DND-41 (cell line): ENCODE measurements around the gene MED17.

Source experiments
- ATAC-seq: fragments of 200-7000 bp; cut with Tn5 transposase; 3 replicates; pipeline ENCODE4 v1.9.1; 2021; ENCODE audit warnings: low read depth; ENCODE audit not compliant: insufficient read depth
- DNase-seq: peaks from one replicate; pipeline ENCODE4 v3.0.0-alpha.2; 2020
- H2AFZ ChIP-seq: 2 replicates; pipeline ENCODE4 v1.6.0; 2012; ENCODE audit warnings: low read depth, low read length
- H3K27ac ChIP-seq: 2 replicates; pipeline ENCODE4 v1.5.1; 2012; ENCODE audit warnings: low read length, inconsistent platforms
- H3K27me3 ChIP-seq: fragments of 200-600 bp; sonication (generic); 2 replicates; pipeline ENCODE4 v1.6.0; 2012; ENCODE audit warnings: low read length, mild to moderate bottlenecking, inconsistent platforms; ENCODE audit not compliant: insufficient read depth, poor library complexity
- H3K36me3 ChIP-seq: 2 replicates; pipeline ENCODE4 v1.5.1; 2012; ENCODE audit warnings: low read length, inconsistent platforms; ENCODE audit not compliant: insufficient read depth
- H3K4me1 ChIP-seq: 2 replicates; pipeline ENCODE4 v1.5.1; 2012; ENCODE audit warnings: mild to moderate bottlenecking, low read length; ENCODE audit not compliant: insufficient read depth
- H3K4me2 ChIP-seq: 2 replicates; pipeline ENCODE4 v1.6.0; 2012; ENCODE audit warnings: mild to moderate bottlenecking, moderate library complexity, low read length, inconsistent platforms; ENCODE audit not compliant: insufficient read depth
- H3K4me3 ChIP-seq, 2 experiments: fragments of 200-600 bp in 1 of 2; shearing (Covaris generic) in 1 of 2; 2 replicates each; pipeline ENCODE4 v1.5.1; 2012 to 2016; ENCODE audit warnings: inconsistent platforms in 2 of 2, low read length in 2 of 2, mild to moderate bottlenecking in 2 of 2, low read depth in 1 of 2, moderate library complexity in 1 of 2
- H3K79me2 ChIP-seq: 2 replicates; pipeline ENCODE4 v1.6.0; 2012; ENCODE audit warnings: low read length, inconsistent platforms; ENCODE audit not compliant: insufficient read depth
- H3K9ac ChIP-seq: 2 replicates; pipeline ENCODE4 v1.6.0; 2012; ENCODE audit warnings: low read depth, mild to moderate bottlenecking, inconsistent platforms, low read length, moderate library complexity
- H3K9me3 ChIP-seq: 2 replicates; pipeline ENCODE4 v1.5.1; 2012; ENCODE audit warnings: low read length, moderate library complexity, mild to moderate bottlenecking, inconsistent platforms; ENCODE audit not compliant: insufficient read depth, severe bottlenecking
- H4K20me1 ChIP-seq: 2 replicates; pipeline ENCODE4 v1.6.0; 2012; ENCODE audit warnings: low read length; ENCODE audit not compliant: insufficient read depth
- EZH2 ChIP-seq: IDR thresholded peaks from 3 replicates; pipeline ENCODE4 v1.6.1; 2012; ENCODE audit warnings: borderline replicate concordance, low read depth, mild to moderate bottlenecking, moderate library complexity, low read length, inconsistent platforms; ENCODE audit not compliant: severe bottlenecking
- TF ChIP-seq, protein P1 (sequence below): IDR thresholded peaks from 2 replicates; pipeline ENCODE4 v1.5.1; 2012; ENCODE audit warnings: borderline replicate concordance, low read length, moderate library complexity, mild to moderate bottlenecking; ENCODE audit not compliant: poor library complexity, severe bottlenecking; ENCODE audit errors: extremely low read depth

MED17 gene

DNA sequence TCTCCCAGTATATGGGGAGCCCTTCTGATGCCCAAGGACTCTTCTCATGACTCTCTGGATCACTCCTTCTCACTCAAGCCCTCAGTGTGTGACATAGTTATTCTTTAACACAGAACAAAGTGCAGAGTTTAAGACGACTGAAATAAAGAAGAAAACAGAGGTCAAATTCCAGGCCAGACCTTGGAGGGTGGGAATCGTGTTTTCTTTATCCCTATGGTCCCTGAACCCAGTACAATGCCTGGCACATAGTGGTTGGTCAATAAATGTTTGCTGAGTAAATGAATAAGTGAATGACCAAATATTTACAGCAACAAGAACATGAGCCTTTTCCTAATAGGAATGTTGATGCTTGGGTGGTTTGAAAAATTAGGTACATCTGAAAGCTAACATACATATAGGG is 37.5 kb downstream of the MED17 start:
- Histone ChIP-seq H3K4me1 (no peaks in the 10 kb centered on the region), H3K4me2 (no peak overlapping the region), H3K4me3 (no peak overlapping the region), H3K9me3 (no peaks in the 10 kb centered on the region), H3K27me3 (no peaks in the 10 kb centered on the region), H2AFZ (no peak overlapping the region), H4K20me1 (no peaks in the 10 kb centered on the region), H3K9ac (no peak overlapping the region), H3K36me3 (no peaks in the 10 kb centered on the region), H3K79me2 (no peaks in the 10 kb centered on the region), H3K27ac (no peak overlapping the region)
- no peak for DNase-seq
- TF ChIP-seq, protein P1, sequence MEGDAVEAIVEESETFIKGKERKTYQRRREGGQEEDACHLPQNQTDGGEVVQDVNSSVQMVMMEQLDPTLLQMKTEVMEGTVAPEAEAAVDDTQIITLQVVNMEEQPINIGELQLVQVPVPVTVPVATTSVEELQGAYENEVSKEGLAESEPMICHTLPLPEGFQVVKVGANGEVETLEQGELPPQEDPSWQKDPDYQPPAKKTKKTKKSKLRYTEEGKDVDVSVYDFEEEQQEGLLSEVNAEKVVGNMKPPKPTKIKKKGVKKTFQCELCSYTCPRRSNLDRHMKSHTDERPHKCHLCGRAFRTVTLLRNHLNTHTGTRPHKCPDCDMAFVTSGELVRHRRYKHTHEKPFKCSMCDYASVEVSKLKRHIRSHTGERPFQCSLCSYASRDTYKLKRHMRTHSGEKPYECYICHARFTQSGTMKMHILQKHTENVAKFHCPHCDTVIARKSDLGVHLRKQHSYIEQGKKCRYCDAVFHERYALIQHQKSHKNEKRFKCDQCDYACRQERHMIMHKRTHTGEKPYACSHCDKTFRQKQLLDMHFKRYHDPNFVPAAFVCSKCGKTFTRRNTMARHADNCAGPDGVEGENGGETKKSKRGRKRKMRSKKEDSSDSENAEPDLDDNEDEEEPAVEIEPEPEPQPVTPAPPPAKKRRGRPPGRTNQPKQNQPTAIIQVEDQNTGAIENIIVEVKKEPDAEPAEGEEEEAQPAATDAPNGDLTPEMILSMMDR: no peak
- no peak for TF ChIP-seq EZH2
- ATAC-seq: no peak

GRCh38 chr11:93822359-93822758 is 38.3 kb downstream of the MED17 start:
- H3K27ac ChIP-seq: no peak overlapping the region
- no peak for TF ChIP-seq EZH2
- TF ChIP-seq, protein P1: no peak
- DNase-seq (no peak), ATAC-seq (no peak)
- H3K4me3 ChIP-seq: no peak overlapping the region
- no peaks in the 10 kb centered on the region for H3K4me1 ChIP-seq
- no peaks in the 10 kb centered on the region for H3K36me3 ChIP-seq
- H3K9ac ChIP-seq: no peak overlapping the region
- no peaks in the 10 kb centered on the region for H3K79me2 ChIP-seq
- no peak overlapping the region for H3K4me2 ChIP-seq
- H4K20me1 ChIP-seq: no peaks in the 10 kb centered on the region
- no peaks in the 10 kb centered on the region for H3K9me3 ChIP-seq
- H2AFZ ChIP-seq: no peak overlapping the region
- no peaks in the 10 kb centered on the region for H3K27me3 ChIP-seq

GRCh38 chr11:93823210-93823609 is 39.1 kb downstream of the MED17 start:
- no peak overlapping the region for H2AFZ ChIP-seq
- no peak overlapping the region for H3K4me2 ChIP-seq
- H3K27me3 ChIP-seq: no peaks in the 10 kb centered on the region
- DNase-seq (no peak), ATAC-seq (no peak)
- H3K4me1 ChIP-seq: no peaks in the 10 kb centered on the region
- TF ChIP-seq, protein P1: no peak
- no peak for TF ChIP-seq EZH2
- H3K9me3 ChIP-seq: no peaks in the 10 kb centered on the region
- no peaks in the 10 kb centered on the region for H3K79me2 ChIP-seq
- no peaks in the 10 kb centered on the region for H3K36me3 ChIP-seq
- no peak overlapping the region for H3K4me3 ChIP-seq
- no peak overlapping the region for H3K27ac ChIP-seq
- no peaks in the 10 kb centered on the region for H4K20me1 ChIP-seq
- no peak overlapping the region for H3K9ac ChIP-seq

GRCh38 chr11:93827363-93827762 is 43.3 kb downstream of the MED17 start:
- Histone ChIP-seq H3K36me3 (no peaks in the 10 kb centered on the region), H3K4me2 (no peak overlapping the region)
- ATAC-seq: no peak

More at GRCh38 chr11:93827363-93827762, 43.3 kb downstream of the MED17 start:
- DNase-seq: no peak
- no peak overlapping the region for H2AFZ ChIP-seq
- H3K4me1 ChIP-seq: no peaks in the 10 kb centered on the region
- no peak overlapping the region for H3K27ac ChIP-seq
- H4K20me1 ChIP-seq: no peaks in the 10 kb centered on the region
- no peak overlapping the region for H3K9ac ChIP-seq
- TF ChIP-seq, protein P1: no peak
- no peak for TF ChIP-seq EZH2
- no peaks in the 10 kb centered on the region for H3K27me3 ChIP-seq
- H3K4me3 ChIP-seq: no peak overlapping the region
- no peaks in the 10 kb centered on the region for H3K9me3 ChIP-seq
- H3K79me2 ChIP-seq: no peaks in the 10 kb centered on the region
